ENCODE measurements around the gene CARMIL1. TPM values are rescaled to one million over a fixed set of nuclear protein-coding genes. Genes with fewer than 3 reads are reported as not detected.

Gene CARMIL1
- total and polyA plus RNA-seq, 2 of the 8 experiments (the other 6 are each of a cell fraction or from before 2014, with no cell fraction given) = 20.3 to 40.4 TPM

DNA sequence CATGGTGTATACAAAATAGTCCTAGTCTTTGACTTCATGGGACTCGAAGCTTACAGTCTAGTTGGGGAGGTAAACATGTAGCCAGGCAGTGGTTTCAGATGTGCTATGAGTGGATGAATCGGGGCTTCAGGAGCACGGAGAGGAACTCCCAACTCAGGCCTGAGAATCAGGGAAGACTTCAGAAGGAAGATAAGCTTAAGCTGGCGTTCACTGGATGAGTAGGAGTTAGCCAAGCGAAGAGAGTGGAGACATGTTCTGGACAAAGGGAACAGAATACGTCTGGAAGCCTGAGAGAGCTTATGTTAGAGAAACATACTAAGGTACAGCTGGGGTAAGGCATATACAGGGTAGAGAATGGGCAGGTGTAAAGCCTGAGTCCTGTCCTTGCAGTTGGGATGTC is 8.8 kb downstream of the CARMIL1 start (continued):
- TF ChIP-seq RAD21 (IDR thresholded peaks at IDR 0.05 in 1 of 2, conservative IDR thresholded peaks at IDR 0.05 in 1 of 2; ENCODE audit: low read depth in 2 of 2, low read length in 2 of 2) = no peak
- TF ChIP-seq TEAD4 (IDR thresholded peaks at IDR 0.05; ENCODE audit: low read depth, low read length) = no peak
- TF ChIP-seq, protein P1, sequence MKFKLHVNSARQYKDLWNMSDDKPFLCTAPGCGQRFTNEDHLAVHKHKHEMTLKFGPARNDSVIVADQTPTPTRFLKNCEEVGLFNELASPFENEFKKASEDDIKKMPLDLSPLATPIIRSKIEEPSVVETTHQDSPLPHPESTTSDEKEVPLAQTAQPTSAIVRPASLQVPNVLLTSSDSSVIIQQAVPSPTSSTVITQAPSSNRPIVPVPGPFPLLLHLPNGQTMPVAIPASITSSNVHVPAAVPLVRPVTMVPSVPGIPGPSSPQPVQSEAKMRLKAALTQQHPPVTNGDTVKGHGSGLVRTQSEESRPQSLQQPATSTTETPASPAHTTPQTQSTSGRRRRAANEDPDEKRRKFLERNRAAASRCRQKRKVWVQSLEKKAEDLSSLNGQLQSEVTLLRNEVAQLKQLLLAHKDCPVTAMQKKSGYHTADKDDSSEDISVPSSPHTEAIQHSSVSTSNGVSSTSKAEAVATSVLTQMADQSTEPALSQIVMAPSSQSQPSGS (IDR thresholded peaks at IDR 0.05; ENCODE audit: low read length) = no peak
- TF ChIP-seq, protein P2, sequence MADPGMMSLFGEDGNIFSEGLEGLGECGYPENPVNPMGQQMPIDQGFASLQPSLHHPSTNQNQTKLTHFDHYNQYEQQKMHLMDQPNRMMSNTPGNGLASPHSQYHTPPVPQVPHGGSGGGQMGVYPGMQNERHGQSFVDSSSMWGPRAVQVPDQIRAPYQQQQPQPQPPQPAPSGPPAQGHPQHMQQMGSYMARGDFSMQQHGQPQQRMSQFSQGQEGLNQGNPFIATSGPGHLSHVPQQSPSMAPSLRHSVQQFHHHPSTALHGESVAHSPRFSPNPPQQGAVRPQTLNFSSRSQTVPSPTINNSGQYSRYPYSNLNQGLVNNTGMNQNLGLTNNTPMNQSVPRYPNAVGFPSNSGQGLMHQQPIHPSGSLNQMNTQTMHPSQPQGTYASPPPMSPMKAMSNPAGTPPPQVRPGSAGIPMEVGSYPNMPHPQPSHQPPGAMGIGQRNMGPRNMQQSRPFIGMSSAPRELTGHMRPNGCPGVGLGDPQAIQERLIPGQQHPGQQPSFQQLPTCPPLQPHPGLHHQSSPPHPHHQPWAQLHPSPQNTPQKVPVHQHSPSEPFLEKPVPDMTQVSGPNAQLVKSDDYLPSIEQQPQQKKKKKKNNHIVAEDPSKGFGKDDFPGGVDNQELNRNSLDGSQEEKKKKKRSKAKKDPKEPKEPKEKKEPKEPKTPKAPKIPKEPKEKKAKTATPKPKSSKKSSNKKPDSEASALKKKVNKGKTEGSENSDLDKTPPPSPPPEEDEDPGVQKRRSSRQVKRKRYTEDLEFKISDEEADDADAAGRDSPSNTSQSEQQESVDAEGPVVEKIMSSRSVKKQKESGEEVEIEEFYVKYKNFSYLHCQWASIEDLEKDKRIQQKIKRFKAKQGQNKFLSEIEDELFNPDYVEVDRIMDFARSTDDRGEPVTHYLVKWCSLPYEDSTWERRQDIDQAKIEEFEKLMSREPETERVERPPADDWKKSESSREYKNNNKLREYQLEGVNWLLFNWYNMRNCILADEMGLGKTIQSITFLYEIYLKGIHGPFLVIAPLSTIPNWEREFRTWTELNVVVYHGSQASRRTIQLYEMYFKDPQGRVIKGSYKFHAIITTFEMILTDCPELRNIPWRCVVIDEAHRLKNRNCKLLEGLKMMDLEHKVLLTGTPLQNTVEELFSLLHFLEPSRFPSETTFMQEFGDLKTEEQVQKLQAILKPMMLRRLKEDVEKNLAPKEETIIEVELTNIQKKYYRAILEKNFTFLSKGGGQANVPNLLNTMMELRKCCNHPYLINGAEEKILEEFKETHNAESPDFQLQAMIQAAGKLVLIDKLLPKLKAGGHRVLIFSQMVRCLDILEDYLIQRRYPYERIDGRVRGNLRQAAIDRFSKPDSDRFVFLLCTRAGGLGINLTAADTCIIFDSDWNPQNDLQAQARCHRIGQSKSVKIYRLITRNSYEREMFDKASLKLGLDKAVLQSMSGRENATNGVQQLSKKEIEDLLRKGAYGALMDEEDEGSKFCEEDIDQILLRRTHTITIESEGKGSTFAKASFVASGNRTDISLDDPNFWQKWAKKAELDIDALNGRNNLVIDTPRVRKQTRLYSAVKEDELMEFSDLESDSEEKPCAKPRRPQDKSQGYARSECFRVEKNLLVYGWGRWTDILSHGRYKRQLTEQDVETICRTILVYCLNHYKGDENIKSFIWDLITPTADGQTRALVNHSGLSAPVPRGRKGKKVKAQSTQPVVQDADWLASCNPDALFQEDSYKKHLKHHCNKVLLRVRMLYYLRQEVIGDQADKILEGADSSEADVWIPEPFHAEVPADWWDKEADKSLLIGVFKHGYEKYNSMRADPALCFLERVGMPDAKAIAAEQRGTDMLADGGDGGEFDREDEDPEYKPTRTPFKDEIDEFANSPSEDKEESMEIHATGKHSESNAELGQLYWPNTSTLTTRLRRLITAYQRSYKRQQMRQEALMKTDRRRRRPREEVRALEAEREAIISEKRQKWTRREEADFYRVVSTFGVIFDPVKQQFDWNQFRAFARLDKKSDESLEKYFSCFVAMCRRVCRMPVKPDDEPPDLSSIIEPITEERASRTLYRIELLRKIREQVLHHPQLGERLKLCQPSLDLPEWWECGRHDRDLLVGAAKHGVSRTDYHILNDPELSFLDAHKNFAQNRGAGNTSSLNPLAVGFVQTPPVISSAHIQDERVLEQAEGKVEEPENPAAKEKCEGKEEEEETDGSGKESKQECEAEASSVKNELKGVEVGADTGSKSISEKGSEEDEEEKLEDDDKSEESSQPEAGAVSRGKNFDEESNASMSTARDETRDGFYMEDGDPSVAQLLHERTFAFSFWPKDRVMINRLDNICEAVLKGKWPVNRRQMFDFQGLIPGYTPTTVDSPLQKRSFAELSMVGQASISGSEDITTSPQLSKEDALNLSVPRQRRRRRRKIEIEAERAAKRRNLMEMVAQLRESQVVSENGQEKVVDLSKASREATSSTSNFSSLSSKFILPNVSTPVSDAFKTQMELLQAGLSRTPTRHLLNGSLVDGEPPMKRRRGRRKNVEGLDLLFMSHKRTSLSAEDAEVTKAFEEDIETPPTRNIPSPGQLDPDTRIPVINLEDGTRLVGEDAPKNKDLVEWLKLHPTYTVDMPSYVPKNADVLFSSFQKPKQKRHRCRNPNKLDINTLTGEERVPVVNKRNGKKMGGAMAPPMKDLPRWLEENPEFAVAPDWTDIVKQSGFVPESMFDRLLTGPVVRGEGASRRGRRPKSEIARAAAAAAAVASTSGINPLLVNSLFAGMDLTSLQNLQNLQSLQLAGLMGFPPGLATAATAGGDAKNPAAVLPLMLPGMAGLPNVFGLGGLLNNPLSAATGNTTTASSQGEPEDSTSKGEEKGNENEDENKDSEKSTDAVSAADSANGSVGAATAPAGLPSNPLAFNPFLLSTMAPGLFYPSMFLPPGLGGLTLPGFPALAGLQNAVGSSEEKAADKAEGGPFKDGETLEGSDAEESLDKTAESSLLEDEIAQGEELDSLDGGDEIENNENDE (IDR thresholded peaks at IDR 0.05; ENCODE audit: insufficient replicate concordance, low read length) = no peak
- no peak for TF ChIP-seq SIRT6 (IDR thresholded peaks at IDR 0.05; ENCODE audit: low read length)
- no peak for TF ChIP-seq PHF8 (conservative IDR thresholded peaks at IDR 0.05; ENCODE audit: low read depth, low read length)

Data from H1 (cell line).